Activated naive CD8-positive, alpha-beta T cell treated with anti-CD3 and anti-CD28 coated beads, Interleukin-2, amount 50 U/mL, for 24 hours (primary cell): ENCODE data around the gene CD40.
A peak's percentile ranks its signal among the peaks of the same experiment; 100 is the strongest.

Experiments used
- ATAC-seq: fragments of 150-1000 bp; cut with Tn5 transposase; one replicate; pipeline ENCODE4 v1.10.0; 2021
- DNase-seq: peaks from one replicate; pipeline ENCODE4 v3.0.0; 2021
- H3K27ac Mint-ChIP-seq: one replicate; pipeline ENCODE4 v1.8.0; 2021; ENCODE audit warnings: mild to moderate bottlenecking, mixed read lengths
- H3K27me3 Mint-ChIP-seq: one replicate; pipeline ENCODE4 v1.8.0; 2021; ENCODE audit warnings: mixed read lengths
- H3K36me3 Mint-ChIP-seq: one replicate; pipeline ENCODE4 v1.8.0; 2021; ENCODE audit warnings: low read depth, mixed read lengths
- H3K4me1 Mint-ChIP-seq: one replicate; pipeline ENCODE4 v1.8.0; 2021; ENCODE audit warnings: mixed read lengths
- H3K4me3 Mint-ChIP-seq: one replicate; pipeline ENCODE4 v1.8.0; 2021; ENCODE audit warnings: mild to moderate bottlenecking, moderate library complexity, mixed read lengths
- H3K9me3 Mint-ChIP-seq: one replicate; pipeline ENCODE4 v1.8.0; 2021; ENCODE audit warnings: mixed read lengths

The CD40 gene

GRCh38 chr20:46137816-46138215 lies 19.7 kb downstream of the CD40 start:
- ATAC-seq (no peak), DNase-seq (no peak)
- H3K4me1 Mint-ChIP-seq: peaks cover 3% of the 10 kb centered on the region
- H3K4me3 Mint-ChIP-seq: no peak overlapping the region
- no peaks in the 10 kb centered on the region for H3K36me3 Mint-ChIP-seq
- H3K9me3 Mint-ChIP-seq: no peaks in the 10 kb centered on the region
- no peak overlapping the region for H3K27ac Mint-ChIP-seq
- peaks cover 47% of the 10 kb centered on the region for H3K27me3 Mint-ChIP-seq

DNA sequence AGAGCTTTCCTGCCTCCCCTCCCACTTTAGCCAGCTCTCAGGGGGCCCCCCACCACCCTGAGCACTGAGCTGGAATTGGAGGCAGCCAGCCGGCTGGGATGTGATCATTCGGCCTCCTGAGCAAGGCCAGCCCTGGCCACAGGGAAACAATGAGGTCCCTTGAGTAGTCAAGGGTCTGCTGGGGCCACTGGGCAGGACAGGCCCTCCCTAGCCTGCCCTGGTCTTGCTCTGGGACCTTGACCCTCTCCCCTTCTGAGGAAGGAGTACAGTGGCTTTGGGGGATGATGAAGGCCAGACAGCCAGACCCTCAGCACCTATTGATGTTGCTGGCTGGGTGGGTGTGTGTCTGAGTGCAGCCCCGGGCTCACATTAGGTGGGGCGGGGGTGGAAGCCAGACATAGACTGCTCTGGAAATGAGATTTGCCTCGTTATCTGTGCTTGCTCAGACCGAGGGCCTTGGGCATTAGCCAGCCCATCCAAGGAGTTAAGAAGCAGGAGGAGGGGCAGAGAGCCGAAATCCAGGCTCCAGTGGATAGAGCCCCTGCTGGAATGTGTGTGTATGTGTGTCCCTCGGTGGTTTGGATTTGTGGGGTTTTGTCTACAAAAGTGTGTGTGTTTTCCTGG lies 21.3 kb downstream of the CD40 start:
- no peak overlapping the region for H3K27ac Mint-ChIP-seq
- H3K4me3 Mint-ChIP-seq: no peak overlapping the region
- no peak for ATAC-seq
- DNase-seq: no peak
- no peaks in the 10 kb centered on the region for H3K9me3 Mint-ChIP-seq
- H3K4me1 Mint-ChIP-seq: no peaks in the 10 kb centered on the region
- no peaks in the 10 kb centered on the region for H3K36me3 Mint-ChIP-seq
- H3K27me3 Mint-ChIP-seq: peaks cover 48% of the 10 kb centered on the region

DNA sequence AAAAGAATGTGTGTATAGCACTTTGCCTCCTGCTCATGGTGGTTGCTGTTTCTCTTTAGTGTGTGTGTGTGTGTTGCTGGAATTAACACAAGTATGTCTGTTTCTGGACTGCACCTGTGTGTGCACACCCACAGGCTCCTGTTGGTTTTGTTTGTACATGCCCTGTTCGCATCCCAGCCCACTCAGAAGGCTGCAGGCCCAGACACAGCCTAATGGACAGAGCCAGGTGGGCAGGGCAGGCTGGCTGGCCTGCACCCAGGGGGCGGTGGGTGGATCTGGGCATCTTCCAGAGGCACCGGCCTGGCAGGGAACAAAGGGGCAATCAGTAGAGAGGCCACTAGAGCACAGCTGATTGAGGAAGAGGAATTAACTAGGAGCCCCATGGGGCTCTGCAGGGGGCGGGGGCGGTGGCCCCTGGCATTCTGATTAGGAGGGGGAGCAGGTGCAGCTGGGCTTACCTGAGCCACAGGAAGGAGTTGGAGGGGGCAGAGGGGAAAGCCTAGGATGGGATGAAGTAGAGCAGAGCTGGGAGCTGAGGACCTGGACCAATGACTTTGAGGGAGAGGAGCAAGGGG lies 21.9 kb downstream of the CD40 start:
- no peaks in the 10 kb centered on the region for H3K9me3 Mint-ChIP-seq
- no peak overlapping the region for H3K4me3 Mint-ChIP-seq
- no peak for ATAC-seq
- H3K27ac Mint-ChIP-seq: no peak overlapping the region
- H3K36me3 Mint-ChIP-seq: no peaks in the 10 kb centered on the region
- no peak for DNase-seq
- H3K4me1 Mint-ChIP-seq: no peaks in the 10 kb centered on the region
- peaks cover 43% of the 10 kb centered on the region for H3K27me3 Mint-ChIP-seq

- no peaks in the 10 kb centered on the region for H3K36me3 Mint-ChIP-seq
- H3K9me3 Mint-ChIP-seq: no peaks in the 10 kb centered on the region
- no peak for ATAC-seq
- no peaks in the 10 kb centered on the region for H3K4me1 Mint-ChIP-seq
- H3K4me3 Mint-ChIP-seq: no peak overlapping the region
- DNase-seq: no peak
- H3K27me3 Mint-ChIP-seq: peaks cover 36% of the 10 kb centered on the region
- no peak overlapping the region for H3K27ac Mint-ChIP-seq
These were observed 24.0 kb downstream of the CD40 start for GRCh38 chr20:46142124-46142523.

GRCh38 chr20:46144432-46145025 lies 26.4 kb downstream of the CD40 start:
- Mint-ChIP-seq H3K36me3 (no peaks in the 10 kb centered on the region), H3K27me3 (peaks cover 26% of the 10 kb centered on the region), H3K9me3 (no peaks in the 10 kb centered on the region), H3K27ac (no peak overlapping the region), H3K4me1 (no peaks in the 10 kb centered on the region), H3K4me3 (no peak overlapping the region)
- DNase-seq: no peak
- ATAC-seq: no peak

DNA sequence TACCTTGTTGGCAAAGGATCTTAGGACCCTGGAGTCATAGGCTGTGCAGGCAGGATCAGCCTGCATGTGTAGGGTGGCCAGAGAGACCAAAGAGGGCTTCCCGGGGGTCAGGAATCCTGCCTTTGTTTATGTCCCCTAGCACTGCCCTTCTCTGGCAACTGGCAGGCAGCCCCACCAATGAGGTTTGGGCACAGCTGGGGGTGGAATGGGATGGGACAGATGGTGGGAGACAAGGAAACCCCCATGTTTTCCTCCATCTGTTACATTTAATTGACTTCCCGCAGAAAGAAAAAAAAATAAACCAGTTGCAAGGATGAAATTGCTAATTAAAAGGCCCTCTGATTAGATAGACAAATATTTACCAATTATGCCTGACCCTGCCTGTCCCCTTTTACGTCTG lies 27.6 kb downstream of the CD40 start:
- Mint-ChIP-seq H3K4me1 (no peaks in the 10 kb centered on the region), H3K36me3 (no peaks in the 10 kb centered on the region)

DNA sequence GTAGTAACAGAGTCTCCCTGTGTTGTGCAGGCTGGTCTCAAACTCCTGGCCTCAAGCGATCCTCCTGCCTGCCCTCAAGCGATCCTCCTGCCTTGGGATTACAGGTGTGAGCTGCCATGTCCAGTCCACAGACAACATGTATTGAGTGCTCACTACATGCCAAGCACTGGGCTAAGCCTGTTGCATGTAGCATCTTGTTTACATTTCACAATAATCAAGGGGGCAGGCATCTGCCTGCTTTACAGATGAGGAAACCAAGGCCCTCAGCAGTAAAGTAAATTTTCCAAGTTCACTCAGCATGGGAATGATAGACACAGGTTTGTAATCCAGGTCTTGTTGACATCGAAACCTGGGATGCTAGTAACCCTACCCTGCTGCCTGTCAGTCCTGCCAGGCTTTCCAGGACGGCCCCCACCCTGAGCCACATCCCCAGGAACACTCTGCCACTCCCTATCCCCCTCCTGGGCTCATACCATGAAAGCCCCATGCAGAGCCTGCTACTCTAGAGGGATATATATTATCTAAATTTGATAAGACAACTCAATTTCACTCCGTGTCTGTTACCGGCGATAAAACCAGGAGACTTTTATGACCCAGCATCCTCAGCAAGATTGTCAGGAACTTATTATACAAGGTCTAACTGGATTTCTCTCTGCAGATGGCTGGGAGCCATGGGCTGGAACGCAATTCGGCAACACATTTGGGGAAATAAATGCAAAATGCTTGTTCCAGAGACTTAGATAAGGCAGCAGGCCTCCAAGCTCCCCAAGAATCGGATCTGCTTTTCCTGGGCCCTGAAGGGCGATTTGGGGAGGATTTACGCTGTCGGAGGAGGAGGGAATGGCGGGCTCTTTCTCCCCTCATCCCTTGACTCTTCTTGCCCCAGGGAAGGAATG lies 30.4 kb downstream of the CD40 start:
- Mint-ChIP-seq H3K27ac (no peak overlapping the region), H3K27me3 (peaks cover under 1% of the 10 kb centered on the region), H3K4me1 (no peaks in the 10 kb centered on the region), H3K4me3 (no peak overlapping the region), H3K9me3 (no peaks in the 10 kb centered on the region), H3K36me3 (no peaks in the 10 kb centered on the region)
- DNase-seq (no peak), ATAC-seq (no peak)

More for the DNA sequence above, 27.6 kb downstream of the CD40 start:
- ATAC-seq (no peak), DNase-seq (no peak)
- H3K9me3 Mint-ChIP-seq: no peaks in the 10 kb centered on the region
- H3K27ac Mint-ChIP-seq: no peak overlapping the region
- H3K27me3 Mint-ChIP-seq: peaks cover 22% of the 10 kb centered on the region
- H3K4me3 Mint-ChIP-seq: no peak overlapping the region

DNA sequence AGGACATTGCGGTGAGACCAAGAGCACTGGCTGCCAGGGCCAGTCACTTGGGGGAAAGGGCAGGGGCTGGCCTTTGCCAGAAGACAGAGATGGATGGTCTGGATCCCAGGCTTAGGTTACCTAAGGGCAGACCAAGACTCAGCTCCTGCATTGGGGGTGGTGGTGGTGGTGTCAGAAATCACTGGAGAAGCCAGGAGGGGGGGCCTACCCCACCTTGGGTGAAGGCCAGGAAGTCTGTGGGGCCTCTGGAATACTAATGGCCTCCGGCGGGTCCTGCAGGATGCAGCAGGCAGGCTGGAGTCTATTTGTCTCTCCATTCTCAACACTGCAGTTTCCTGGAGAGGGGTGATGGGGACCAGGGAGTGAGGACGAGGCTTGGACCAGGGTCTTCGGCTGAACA lies 32.8 kb downstream of the CD40 start:
- Mint-ChIP-seq H3K4me1 (no peaks in the 10 kb centered on the region), H3K9me3 (no peaks in the 10 kb centered on the region), H3K4me3 (no peak overlapping the region), H3K36me3 (no peaks in the 10 kb centered on the region), H3K27ac (no peak overlapping the region), H3K27me3 (peaks cover 3% of the 10 kb centered on the region)
- no peak for ATAC-seq
- DNase-seq: no peak

GRCh38 chr20:46151936-46152335 lies 33.8 kb downstream of the CD40 start:
- Mint-ChIP-seq H3K36me3 (no peaks in the 10 kb centered on the region), H3K9me3 (no peaks in the 10 kb centered on the region), H3K4me1 (no peaks in the 10 kb centered on the region), H3K27ac (no peak overlapping the region), H3K4me3 (no peak overlapping the region), H3K27me3 (peaks cover 3% of the 10 kb centered on the region)
- ATAC-seq: no peak
- DNase-seq: peak; percentile 34

GRCh38 chr20:46152824-46153586 lies 34.9 kb downstream of the CD40 start:
- H3K4me3 Mint-ChIP-seq: no peak overlapping the region
- H3K36me3 Mint-ChIP-seq: no peaks in the 10 kb centered on the region
- peaks cover 3% of the 10 kb centered on the region for H3K27me3 Mint-ChIP-seq
- no peak for DNase-seq
- H3K9me3 Mint-ChIP-seq: no peaks in the 10 kb centered on the region
- no peak overlapping the region for H3K27ac Mint-ChIP-seq
- H3K4me1 Mint-ChIP-seq: no peaks in the 10 kb centered on the region
- ATAC-seq: no peak

- H3K4me1 Mint-ChIP-seq: no peaks in the 10 kb centered on the region
- H3K36me3 Mint-ChIP-seq: no peaks in the 10 kb centered on the region
- peaks cover 5% of the 10 kb centered on the region for H3K27me3 Mint-ChIP-seq
These were observed 36.2 kb downstream of the CD40 start for GRCh38 chr20:46154305-46154704.

DNA sequence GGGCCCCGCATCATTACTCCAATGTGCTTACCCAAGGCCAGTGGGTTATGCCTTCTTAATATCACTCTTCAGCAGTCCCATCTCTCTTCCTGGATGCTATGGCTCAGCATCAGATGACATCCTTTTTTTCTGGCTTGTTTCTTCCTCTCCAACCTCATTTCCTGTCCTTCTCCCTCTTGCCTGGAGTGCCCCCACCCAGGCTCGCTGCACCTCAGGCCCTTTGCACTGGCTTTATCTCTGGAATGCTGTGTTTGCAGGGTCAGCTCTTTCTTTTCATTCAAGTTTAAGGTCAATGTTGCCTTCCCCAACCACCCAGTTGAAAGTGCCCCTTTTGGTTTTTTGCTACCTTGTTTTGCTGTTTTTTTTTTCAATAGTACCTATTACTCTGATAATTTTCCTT lies 36.7 kb downstream of the CD40 start:
- Mint-ChIP-seq H3K27ac (no peak overlapping the region), H3K9me3 (no peaks in the 10 kb centered on the region), H3K27me3 (peaks cover 5% of the 10 kb centered on the region), H3K4me3 (no peak overlapping the region), H3K36me3 (no peaks in the 10 kb centered on the region), H3K4me1 (no peaks in the 10 kb centered on the region)
- no peak for ATAC-seq
- DNase-seq: no peak

More at GRCh38 chr20:46154305-46154704, 36.2 kb downstream of the CD40 start:
- no peak overlapping the region for H3K27ac Mint-ChIP-seq
- H3K9me3 Mint-ChIP-seq: no peaks in the 10 kb centered on the region
- no peak for DNase-seq
- no peak overlapping the region for H3K4me3 Mint-ChIP-seq
- ATAC-seq: no peak

DNA sequence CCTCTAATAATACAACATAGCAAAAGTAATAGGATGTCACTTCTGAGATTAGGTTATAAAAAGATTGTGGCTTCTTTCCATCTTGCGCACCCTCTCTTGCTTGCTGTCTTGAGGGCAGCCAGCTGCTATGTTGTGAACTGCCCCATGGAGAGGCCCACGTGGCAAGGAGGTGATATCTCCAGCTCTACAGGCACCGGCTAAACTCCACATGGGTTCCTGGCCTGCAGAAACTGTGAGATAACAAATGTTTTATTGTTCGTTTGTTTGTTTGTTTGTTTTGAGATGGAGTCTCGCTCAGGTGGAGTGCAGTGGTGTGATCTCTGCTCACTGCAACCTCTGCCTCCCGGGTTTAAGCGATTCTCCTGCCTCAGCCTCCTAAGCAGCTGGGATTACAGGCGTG lies 38.0 kb downstream of the CD40 start:
- no peak for DNase-seq
- no peak overlapping the region for H3K4me3 Mint-ChIP-seq
- H3K27ac Mint-ChIP-seq: no peak overlapping the region
- no peaks in the 10 kb centered on the region for H3K4me1 Mint-ChIP-seq
- no peaks in the 10 kb centered on the region for H3K36me3 Mint-ChIP-seq
- no peaks in the 10 kb centered on the region for H3K9me3 Mint-ChIP-seq
- no peak for ATAC-seq
- H3K27me3 Mint-ChIP-seq: peaks cover 5% of the 10 kb centered on the region

DNA sequence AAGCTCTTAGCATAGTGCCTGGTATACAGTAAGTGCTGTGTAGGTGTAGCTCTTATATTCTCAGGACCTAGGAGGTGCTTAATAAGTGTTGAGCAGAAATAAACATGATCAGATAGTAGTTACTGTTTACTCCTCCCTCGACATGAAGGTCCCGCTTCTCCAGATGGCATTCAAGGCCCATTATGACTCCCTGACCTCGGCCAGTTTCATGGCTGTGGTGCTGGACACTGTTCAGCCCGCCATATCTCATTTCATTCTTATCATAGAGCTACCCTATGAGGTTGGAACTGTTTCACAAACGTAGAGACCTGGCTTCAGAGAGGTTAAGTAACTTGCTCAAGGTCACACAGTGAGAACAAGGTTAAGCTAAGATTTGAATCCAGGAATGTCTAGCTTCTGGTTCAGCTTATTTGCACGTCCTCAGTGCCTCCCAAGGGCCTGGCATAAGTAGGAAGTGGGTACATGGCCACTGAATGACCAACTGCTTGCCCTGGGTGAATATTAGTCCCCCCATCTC lies 39.0 kb downstream of the CD40 start:
- Mint-ChIP-seq H3K4me3 (no peak overlapping the region), H3K27ac (no peak overlapping the region), H3K4me1 (no peaks in the 10 kb centered on the region), H3K36me3 (no peaks in the 10 kb centered on the region), H3K27me3 (peaks cover 7% of the 10 kb centered on the region), H3K9me3 (no peaks in the 10 kb centered on the region)
- DNase-seq (no peak), ATAC-seq (no peak)
